ENCODE results near the gene PPP2R1B.
"Not testable (repeated sequence)": the region's sequence is repeated elsewhere in the genome, so short reads cannot be mapped to it uniquely, and the experiment has no call there.

The PPP2R1B gene

GRCh38 chr11:111765984-111766833, at the start of gene PPP2R1B:
Gene PPP2R1B (minus strand): TSS chr11:111766389. CDS start chr11:111766361, 28 bp downstream.
- peak; percentile 81 for DNase-seq

GRCh38 chr11:111815489-111815888, 49.3 kb upstream of the PPP2R1B start:
- DNase-seq = no peak

- DNase-seq = peak; percentile 91
Observed at GRCh38 chr11:111814557-111815320, 48.5 kb upstream of the PPP2R1B start.

- DNase-seq = no peak
Observed at GRCh38 chr11:111814106-111814505, 47.9 kb upstream of the PPP2R1B start.

- DNase-seq = no peak
Observed at GRCh38 chr11:111812211-111812610, 46.0 kb upstream of the PPP2R1B start.

GRCh38 chr11:111811445-111811844, 45.3 kb upstream of the PPP2R1B start:
- no peak for DNase-seq

GRCh38 chr11:111808834-111809233, 42.6 kb upstream of the PPP2R1B start:
- DNase-seq = no peak

- DNase-seq = no peak
Observed at GRCh38 chr11:111808063-111808588, 41.9 kb upstream of the PPP2R1B start.

GRCh38 chr11:111807076-111807475, 40.9 kb upstream of the PPP2R1B start:
- no peak for DNase-seq

- DNase-seq = no peak
Observed at GRCh38 chr11:111801135-111801534, 34.9 kb upstream of the PPP2R1B start.

- no peak for DNase-seq
Observed at GRCh38 chr11:111798279-111798678, 32.1 kb upstream of the PPP2R1B start.

- peak; percentile 81 for DNase-seq
Observed at GRCh38 chr11:111797145-111797581, 31.0 kb upstream of the PPP2R1B start.

- DNase-seq = no peak
Observed at GRCh38 chr11:111796696-111797095, 30.5 kb upstream of the PPP2R1B start.

- no peak for DNase-seq
Observed at GRCh38 chr11:111795334-111795985, 29.3 kb upstream of the PPP2R1B start.

GRCh38 chr11:111793863-111794262, 27.7 kb upstream of the PPP2R1B start:
- DNase-seq = no peak

GRCh38 chr11:111792955-111793500, 26.8 kb upstream of the PPP2R1B start:
- DNase-seq = no peak

GRCh38 chr11:111792314-111792713, 26.1 kb upstream of the PPP2R1B start:
- no peak for DNase-seq

GRCh38 chr11:111788464-111788863, 22.3 kb upstream of the PPP2R1B start:
- no peak for DNase-seq

- no peak for DNase-seq
Observed at GRCh38 chr11:111788051-111788450, 21.9 kb upstream of the PPP2R1B start.

- DNase-seq = no peak
Observed at GRCh38 chr11:111785886-111786412, 19.8 kb upstream of the PPP2R1B start.

- no peak for DNase-seq
Observed at GRCh38 chr11:111785076-111785475, 18.9 kb upstream of the PPP2R1B start.

- not testable (repeated sequence) for DNase-seq
Observed at GRCh38 chr11:111784311-111784710, 18.1 kb upstream of the PPP2R1B start.
